GM18505 (cell line): Measurements from ENCODE around the gene S1PR1.

Experiments used
- ATAC-seq: cut with Tn5 transposase; IDR thresholded peaks from one replicate; pipeline ENCODE4 v1.9.1; 2021; ENCODE audit not compliant: unreplicated experiment
- POLR2A ChIP-seq: IDR thresholded peaks from 4 replicates; pipeline ENCODE4 v1.6.1; 2011; ENCODE audit warnings: borderline replicate concordance; ENCODE audit not compliant: insufficient read depth, insufficient read length; ENCODE audit errors: extremely low read depth

S1PR1 gene

GRCh38 chr1:101247404-101248287, 10.8 kb downstream of the S1PR1 start:
- TF ChIP-seq POLR2A = no peak
- ATAC-seq = peak; percentile 84

GRCh38 chr1:101250222-101250621, 13.4 kb downstream of the S1PR1 start:
- no peak for TF ChIP-seq POLR2A
- no peak for ATAC-seq

- ATAC-seq = no peak
- no peak for TF ChIP-seq POLR2A
These were observed 13.9 kb downstream of the S1PR1 start for GRCh38 chr1:101250656-101251272.

GRCh38 chr1:101251504-101251903, 14.7 kb downstream of the S1PR1 start:
- no peak for TF ChIP-seq POLR2A
- ATAC-seq = no peak

GRCh38 chr1:101253976-101254674, 17.3 kb downstream of the S1PR1 start:
- TF ChIP-seq POLR2A = no peak
- no peak for ATAC-seq

GRCh38 chr1:101257500-101258325, 20.9 kb downstream of the S1PR1 start:
- TF ChIP-seq POLR2A = no peak
- ATAC-seq = peak; percentile 91

- ATAC-seq = no peak
- no peak for TF ChIP-seq POLR2A
These were observed 22.9 kb downstream of the S1PR1 start for GRCh38 chr1:101259744-101260148.

GRCh38 chr1:101260556-101261350, 23.9 kb downstream of the S1PR1 start:
- ATAC-seq = no peak
- no peak for TF ChIP-seq POLR2A

GRCh38 chr1:101261623-101262022, 24.8 kb downstream of the S1PR1 start:
- ATAC-seq = no peak
- TF ChIP-seq POLR2A = no peak

- no peak for TF ChIP-seq POLR2A
- no peak for ATAC-seq
These were observed 25.2 kb downstream of the S1PR1 start for GRCh38 chr1:101262060-101262459.

- ATAC-seq = no peak
- no peak for TF ChIP-seq POLR2A
These were observed 26.0 kb downstream of the S1PR1 start for GRCh38 chr1:101262630-101263348.

- no peak for TF ChIP-seq POLR2A
- no peak for ATAC-seq
These were observed 27.9 kb downstream of the S1PR1 start for GRCh38 chr1:101264697-101265096.

- ATAC-seq = no peak
- no peak for TF ChIP-seq POLR2A
These were observed 28.9 kb downstream of the S1PR1 start for GRCh38 chr1:101265684-101266083.
